C1 segment of cervical spinal cord (tissue), 14 donors: Measurements from ENCODE around the gene BAZ1B.
A peak's percentile ranks its signal among the peaks of the same experiment; 100 is the strongest.
"Not testable (repeated sequence)": the region's sequence is repeated elsewhere in the genome, so short reads cannot be mapped to it uniquely, and the experiment has no call there.

Experiments
- DNase-seq, 14 donors: peaks; one replicate each; lab custom pipeline; 2025; lab: John Stamatoyannopoulos, UW

Gene BAZ1B

GRCh38 chr7:73503229-73503628 is 18.9 kb downstream of the BAZ1B start:
- DNase-seq: no peak

GRCh38 chr7:73496626-73497025 is 25.5 kb downstream of the BAZ1B start:
- DNase-seq: no peak

GRCh38 chr7:73495507-73495906 is 26.6 kb downstream of the BAZ1B start:
- DNase-seq: not testable (repeated sequence)

- DNase-seq: no peak
Measured at GRCh38 chr7:73489976-73490375, 32.1 kb downstream of the BAZ1B start.

- DNase-seq: no peak
Measured at GRCh38 chr7:73487486-73487885, 34.6 kb downstream of the BAZ1B start.

- no peak for DNase-seq
Measured at GRCh38 chr7:73483171-73483570, 38.9 kb downstream of the BAZ1B start.

GRCh38 chr7:73482746-73483145 is 39.3 kb downstream of the BAZ1B start:
- peak in 2 of 14 donors; percentile 0 to 20 for DNase-seq

GRCh38 chr7:73481521-73481920 is 40.6 kb downstream of the BAZ1B start:
- DNase-seq: not testable (repeated sequence)

GRCh38 chr7:73478549-73478948 is 43.5 kb downstream of the BAZ1B start:
- DNase-seq: no peak

GRCh38 chr7:73477376-73477775 is 44.7 kb downstream of the BAZ1B start:
- DNase-seq: no peak

GRCh38 chr7:73470208-73470607 is 51.9 kb downstream of the BAZ1B start:
- no peak for DNase-seq

- not testable (repeated sequence) for DNase-seq
Measured at GRCh38 chr7:73467046-73467445, 55.0 kb downstream of the BAZ1B start.

GRCh38 chr7:73466112-73466511 is 56.0 kb downstream of the BAZ1B start:
- no peak for DNase-seq

GRCh38 chr7:73463966-73464365 is 58.1 kb downstream of the BAZ1B start:
- no peak for DNase-seq

- no peak for DNase-seq
Measured at GRCh38 chr7:73463260-73463659, 58.8 kb downstream of the BAZ1B start.

- DNase-seq: no peak
Measured at GRCh38 chr7:73461782-73462285, 60.3 kb downstream of the BAZ1B start.

- no peak for DNase-seq
Measured at GRCh38 chr7:73454424-73454823, 67.7 kb downstream of the BAZ1B start.

GRCh38 chr7:73452999-73453635 is 69.0 kb downstream of the BAZ1B start:
- no peak for DNase-seq

- peak in 2 of 14 donors; percentile 24 to 52 for DNase-seq
Measured at GRCh38 chr7:73451780-73452398, 70.2 kb downstream of the BAZ1B start.

- DNase-seq: peak in 1 of 14 donors; percentile 62
Measured at GRCh38 chr7:73449422-73449821, 72.7 kb downstream of the BAZ1B start.

- DNase-seq: no peak
Measured at GRCh38 chr7:73448609-73449008, 73.5 kb downstream of the BAZ1B start.

- DNase-seq: no peak
Measured at GRCh38 chr7:73447121-73447733, 74.9 kb downstream of the BAZ1B start.

- DNase-seq: peak in 3 of 14 donors; percentile 13 to 56 (median 16)
Measured at GRCh38 chr7:73446682-73447081, 75.4 kb downstream of the BAZ1B start.
